Stimulated activated CD8-positive, alpha-beta memory T cell treated with anti-CD3 and anti-CD28 coated beads, Interleukin-7, amount 100 ng/mL, for 1 hour (primary cell): ENCODE data around the gene MCM10.
"Not testable (repeated sequence)": the region's sequence is repeated elsewhere in the genome, so short reads cannot be mapped to it uniquely, and the experiment has no call there.

Experiments
- DNase-seq, 2 donors: peaks; one replicate each; pipeline ENCODE4 v3.0.0-alpha.2; 2020; ENCODE audit warnings: low read depth in 2 of 2

MCM10 gene

GRCh38 chr10:13160934-13161856 is at the start of gene MCM10:
TSS of gene MCM10 (plus strand) at chr10:13161558. CDS start at chr10:13164203, 2,645 bp downstream.
- peak; percentile 92 to 96 for DNase-seq

GRCh38 chr10:13113544-13113943 is 47.8 kb upstream of the MCM10 start:
- no peak for DNase-seq

- no peak for DNase-seq
Measured at GRCh38 chr10:13115832-13116803, 45.2 kb upstream of the MCM10 start.

GRCh38 chr10:13117841-13118783 is 43.2 kb upstream of the MCM10 start:
- no peak for DNase-seq

GRCh38 chr10:13118784-13119410 is 42.5 kb upstream of the MCM10 start:
- no peak for DNase-seq

- no peak for DNase-seq
Measured at GRCh38 chr10:13120786-13121499, 40.4 kb upstream of the MCM10 start.

- DNase-seq, result no peak
Measured at GRCh38 chr10:13121500-13121854, 39.9 kb upstream of the MCM10 start.

GRCh38 chr10:13136651-13137050 is 24.7 kb upstream of the MCM10 start:
- no peak for DNase-seq

- DNase-seq, result no peak
Measured at GRCh38 chr10:13139150-13139549, 22.2 kb upstream of the MCM10 start.

- DNase-seq, result no peak
Measured at GRCh38 chr10:13139676-13140075, 21.7 kb upstream of the MCM10 start.

GRCh38 chr10:13140627-13141190 is 20.6 kb upstream of the MCM10 start:
- DNase-seq, result no peak

- DNase-seq, result no peak
Measured at GRCh38 chr10:13143766-13144165, 17.6 kb upstream of the MCM10 start.

- no peak for DNase-seq
Measured at GRCh38 chr10:13144814-13145213, 16.5 kb upstream of the MCM10 start.

GRCh38 chr10:13146379-13146778 is 15.0 kb upstream of the MCM10 start:
- no peak for DNase-seq

- DNase-seq, result no peak
Measured at GRCh38 chr10:13147161-13147560, 14.2 kb upstream of the MCM10 start.

GRCh38 chr10:13152296-13152695 is 9.1 kb upstream of the MCM10 start:
- DNase-seq, result no peak

GRCh38 chr10:13155860-13156259 is 5.5 kb upstream of the MCM10 start:
- not testable (repeated sequence) for DNase-seq

- no peak for DNase-seq
Measured at GRCh38 chr10:13158401-13158800, 3.0 kb upstream of the MCM10 start.

- DNase-seq, result no peak
Measured at GRCh38 chr10:13161857-13162271, 506 bp downstream of the MCM10 start.

- no peak for DNase-seq
Measured at GRCh38 chr10:13163859-13164258, 2.5 kb downstream of the MCM10 start.
